NOMO-1 (cell line): ENCODE data around the gene CPPED1.

Experiments used
- DNase-seq, 2 experiments: peaks; one replicate each; lab custom pipeline; 2025; ENCODE audit not compliant: unreplicated experiment in 2 of 2; lab: John Stamatoyannopoulos, UW

CPPED1 gene

GRCh38 chr16:12688951-12689850 is 114.5 kb downstream of the CPPED1 start:
- no peak for DNase-seq

- no peak for DNase-seq
Observed at GRCh38 chr16:12685806-12686205, 117.9 kb downstream of the CPPED1 start.

- DNase-seq, result no peak
Observed at GRCh38 chr16:12682432-12683165, 121.1 kb downstream of the CPPED1 start.

- DNase-seq, result no peak
Observed at GRCh38 chr16:12681653-12682052, 122.0 kb downstream of the CPPED1 start.

- no peak for DNase-seq
Observed at GRCh38 chr16:12680531-12680930, 123.2 kb downstream of the CPPED1 start.

- DNase-seq, result no peak
Observed at GRCh38 chr16:12679660-12680272, 123.9 kb downstream of the CPPED1 start.

- no peak for DNase-seq
Observed at GRCh38 chr16:12678983-12679382, 124.7 kb downstream of the CPPED1 start.

- DNase-seq, result peak in 1 of 2 experiments; percentile 1
Observed at GRCh38 chr16:12677502-12677901, 126.2 kb downstream of the CPPED1 start.

GRCh38 chr16:12675852-12676251 is 127.8 kb downstream of the CPPED1 start:
- no peak for DNase-seq

- no peak for DNase-seq
Observed at GRCh38 chr16:12675046-12675445, 128.6 kb downstream of the CPPED1 start.

- no peak for DNase-seq
Observed at GRCh38 chr16:12674524-12674923, 129.2 kb downstream of the CPPED1 start.

GRCh38 chr16:12674071-12674470 is 129.6 kb downstream of the CPPED1 start:
- no peak for DNase-seq

GRCh38 chr16:12673466-12673865 is 130.2 kb downstream of the CPPED1 start:
- DNase-seq, result no peak

- DNase-seq, result no peak
Observed at GRCh38 chr16:12672986-12673385, 130.7 kb downstream of the CPPED1 start.

- DNase-seq, result no peak
Observed at GRCh38 chr16:12669908-12670307, 133.8 kb downstream of the CPPED1 start.

GRCh38 chr16:12667909-12668308 is 135.8 kb downstream of the CPPED1 start:
- no peak for DNase-seq

- no peak for DNase-seq
Observed at GRCh38 chr16:12664164-12664733, 139.4 kb downstream of the CPPED1 start.

GRCh38 chr16:12661656-12662172 is 142.0 kb downstream of the CPPED1 start:
- DNase-seq, result peak in 1 of 2 experiments; percentile 17

GRCh38 chr16:12659871-12660270 is 143.8 kb downstream of the CPPED1 start:
- no peak for DNase-seq

GRCh38 chr16:12658506-12658905 is 145.2 kb downstream of the CPPED1 start:
- DNase-seq, result no peak

GRCh38 chr16:12655537-12655936 is 148.2 kb downstream of the CPPED1 start:
- DNase-seq, result no peak
